Amniotic epithelial cell (primary cell): ENCODE results near the gene KAT6B.
"Not testable (repeated sequence)": the region's sequence is repeated elsewhere in the genome, so short reads cannot be mapped to it uniquely, and the experiment has no call there.

Experiments used
- DNase-seq: peaks from one replicate; pipeline ENCODE4 v3.0.0-alpha.2; 2010; ENCODE audit warnings: low read depth

KAT6B gene

DNA sequence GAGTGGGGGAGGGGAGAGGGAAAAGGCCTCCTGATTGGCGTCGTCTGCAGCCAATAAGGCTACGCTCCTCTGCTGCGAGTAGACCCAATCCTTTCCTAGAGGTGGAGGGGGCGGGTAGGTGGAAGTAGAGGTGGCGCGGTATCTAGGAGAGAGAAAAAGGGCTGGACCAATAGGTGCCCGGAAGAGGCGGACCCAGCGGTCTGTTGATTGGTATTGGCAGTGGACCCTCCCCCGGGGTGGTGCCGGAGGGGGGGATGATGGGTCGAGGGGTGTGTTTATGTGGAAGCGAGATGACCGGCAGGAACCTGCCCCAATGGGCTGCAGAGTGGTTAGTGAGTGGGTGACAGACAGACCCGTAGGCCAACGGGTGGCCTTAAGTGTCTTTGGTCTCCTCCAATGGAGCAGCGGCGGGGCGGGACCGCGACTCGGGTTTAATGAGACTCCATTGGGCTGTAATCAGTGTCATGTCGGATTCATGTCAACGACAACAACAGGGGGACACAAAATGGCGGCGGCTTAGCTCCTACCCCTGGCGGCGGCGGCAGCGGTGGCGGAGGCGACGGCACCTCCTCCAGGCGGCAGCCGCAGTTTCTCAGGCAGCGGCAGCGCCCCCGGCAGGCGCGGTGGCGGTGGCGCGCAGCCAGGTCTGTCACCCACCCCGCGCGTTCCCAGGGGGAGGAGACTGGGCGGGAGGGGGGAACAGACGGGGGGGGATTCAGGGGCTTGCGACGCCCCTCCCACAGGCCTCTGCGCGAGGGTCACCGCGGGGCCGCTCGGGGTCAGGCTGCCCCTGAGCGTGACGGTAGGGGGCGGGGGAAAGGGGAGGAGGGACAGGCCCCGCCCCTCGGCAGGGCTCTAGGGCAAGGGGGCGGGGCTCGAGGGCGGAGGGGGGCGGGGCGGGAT, at the start of gene KAT6B:
KAT6B (plus strand) TSS at position 459 of the 903 bp plus-strand sequence. CDS start 16,258 bp downstream, outside the sequence.
- DNase-seq = peak; percentile 100

DNA sequence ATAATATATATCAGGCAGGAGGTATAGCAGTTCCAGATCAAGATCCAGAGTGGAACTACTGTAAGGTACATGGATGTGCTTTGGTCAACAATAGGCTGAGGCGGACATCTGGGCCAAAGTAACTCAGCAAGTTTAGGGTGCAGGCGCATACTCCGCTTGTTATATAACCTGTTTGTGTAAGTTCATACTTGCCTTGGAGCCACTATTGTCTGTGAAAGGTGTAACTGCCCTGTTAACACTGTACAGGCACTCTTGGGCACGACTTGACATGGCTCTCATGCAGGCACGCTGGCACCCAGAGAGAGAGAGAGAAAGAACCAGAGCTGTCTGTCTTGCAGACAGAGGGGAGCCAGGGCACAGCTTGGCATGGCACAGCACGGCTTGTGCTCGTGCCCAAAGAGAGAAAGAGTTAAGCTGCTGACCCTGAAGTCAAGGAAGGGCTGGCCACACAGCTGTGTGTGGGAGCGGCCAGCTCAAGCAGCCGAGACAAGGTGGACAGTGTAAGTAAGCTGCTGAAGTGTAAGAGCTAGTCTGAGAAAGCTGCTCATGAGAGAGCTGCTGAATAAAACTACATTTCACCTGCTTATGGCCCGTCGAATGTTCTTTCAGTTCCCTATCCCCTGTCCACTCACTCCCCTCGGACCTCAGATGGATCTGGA, 47.8 kb upstream of the KAT6B start:
- no peak for DNase-seq

DNA sequence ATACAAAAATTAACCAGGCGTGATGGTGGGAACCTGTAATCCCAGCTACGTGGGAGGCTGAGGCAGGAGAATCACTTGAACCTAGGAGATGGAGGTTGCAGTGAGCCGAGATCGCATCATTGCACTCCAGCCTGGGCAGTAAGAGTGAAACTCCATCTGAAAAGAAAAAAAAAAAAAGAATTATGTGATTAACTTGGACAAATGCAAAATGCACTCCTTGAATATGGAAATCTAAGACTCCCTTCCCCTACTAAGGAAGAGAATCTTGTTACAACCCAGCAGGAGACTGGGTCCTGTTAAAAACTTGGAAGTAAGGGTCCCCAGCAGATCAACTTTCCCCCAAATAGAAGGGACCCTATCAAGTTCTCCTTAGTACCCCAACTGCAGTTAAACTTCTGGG, 44.5 kb upstream of the KAT6B start:
- not testable (repeated sequence) for DNase-seq

DNA sequence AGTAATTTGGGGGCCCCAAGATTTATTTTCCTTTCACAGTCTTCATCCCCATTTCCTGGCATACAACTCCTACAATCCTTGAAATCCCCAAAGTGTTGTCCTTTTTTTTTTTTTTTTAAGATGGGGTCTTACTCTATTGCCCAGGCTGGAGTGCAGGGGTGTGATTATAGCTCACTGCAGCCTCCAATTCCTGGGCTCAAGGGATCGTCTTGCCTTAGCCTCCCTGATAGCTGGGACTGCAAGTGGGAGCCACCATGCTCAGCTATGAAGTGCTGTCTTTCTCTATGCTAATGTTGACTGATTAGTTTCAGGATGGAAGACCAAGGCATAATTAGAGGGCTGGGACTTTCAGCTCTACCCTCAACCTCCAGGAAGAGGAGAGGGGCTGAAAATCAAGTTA, 41.9 kb upstream of the KAT6B start:
- no peak for DNase-seq

DNA sequence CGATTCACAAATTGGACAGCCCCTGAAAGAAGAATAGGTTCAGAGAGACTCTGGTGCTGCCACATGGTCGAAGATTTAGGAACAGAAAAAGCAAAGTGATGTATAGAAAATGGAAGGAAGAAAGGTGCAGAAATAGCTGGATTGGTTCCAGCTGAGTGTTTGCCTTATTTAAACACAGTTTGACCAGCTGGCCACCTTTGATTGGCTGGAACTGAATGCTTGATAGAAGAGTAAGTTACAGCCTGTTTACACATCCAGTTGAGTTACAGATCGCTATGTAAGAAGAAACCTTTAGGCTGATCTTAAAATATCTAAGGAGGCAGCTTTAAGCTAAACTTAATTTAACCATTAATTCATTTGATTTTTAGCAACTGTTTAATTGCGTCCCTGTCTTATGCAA, 40.3 kb upstream of the KAT6B start:
- no peak for DNase-seq

DNA sequence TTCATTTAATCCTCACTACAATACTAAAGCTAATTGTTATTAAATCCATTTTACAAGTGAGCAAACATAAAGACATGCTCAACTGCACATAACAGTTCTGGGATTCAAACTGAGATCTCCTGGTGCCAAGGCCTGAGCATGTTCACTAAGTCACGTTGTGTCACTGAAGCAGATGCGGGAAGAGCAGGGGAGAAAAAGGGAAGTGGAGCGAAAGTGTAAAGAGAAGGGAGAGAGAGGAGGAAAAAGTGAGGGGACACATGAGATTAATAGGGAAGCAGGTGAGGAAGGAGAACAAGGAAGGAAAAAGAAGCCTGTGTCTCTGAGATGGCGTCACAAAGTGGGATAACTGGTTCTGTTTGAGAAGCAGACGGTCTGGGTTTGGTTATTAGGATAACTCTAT, 38.9 kb upstream of the KAT6B start:
- no peak for DNase-seq

DNA sequence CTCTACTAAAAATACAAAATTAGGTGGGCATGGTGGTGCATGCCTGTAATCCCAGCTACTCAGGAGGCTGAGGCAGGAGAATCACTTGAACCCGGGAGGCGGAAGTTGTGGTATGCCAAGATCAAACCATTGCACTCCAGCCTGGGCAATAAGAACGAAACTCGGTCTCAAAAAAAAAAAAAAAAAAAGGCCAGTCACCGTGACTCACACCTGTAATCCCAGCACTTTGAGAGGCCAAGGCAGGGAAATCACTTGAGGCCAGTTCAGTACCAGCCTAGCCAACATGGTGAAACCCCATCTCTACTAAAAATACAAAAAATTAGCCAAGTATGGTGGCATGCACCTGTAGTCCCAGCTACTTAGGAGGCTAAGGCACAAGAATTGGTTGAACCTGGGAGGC, 34.4 kb upstream of the KAT6B start:
- DNase-seq = not testable (repeated sequence)

DNA sequence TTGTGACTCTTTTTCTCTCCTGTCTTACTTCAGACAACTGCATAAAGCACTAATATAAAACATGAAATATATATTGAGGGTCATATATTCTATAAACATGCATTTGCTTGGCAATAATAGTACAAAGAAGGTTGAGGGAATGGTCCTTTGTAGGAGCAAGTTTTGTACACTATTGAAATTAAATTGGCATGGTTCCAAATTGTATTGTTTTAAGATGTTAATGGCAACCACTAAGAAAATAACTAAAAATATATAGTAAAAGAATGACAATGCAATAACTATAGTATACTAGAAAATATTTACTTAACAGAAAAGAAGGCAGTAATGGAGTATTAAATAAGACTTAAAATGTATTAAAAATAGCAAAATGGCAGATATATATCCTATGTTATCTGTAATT, 33.7 kb upstream of the KAT6B start:
- DNase-seq = no peak

DNA sequence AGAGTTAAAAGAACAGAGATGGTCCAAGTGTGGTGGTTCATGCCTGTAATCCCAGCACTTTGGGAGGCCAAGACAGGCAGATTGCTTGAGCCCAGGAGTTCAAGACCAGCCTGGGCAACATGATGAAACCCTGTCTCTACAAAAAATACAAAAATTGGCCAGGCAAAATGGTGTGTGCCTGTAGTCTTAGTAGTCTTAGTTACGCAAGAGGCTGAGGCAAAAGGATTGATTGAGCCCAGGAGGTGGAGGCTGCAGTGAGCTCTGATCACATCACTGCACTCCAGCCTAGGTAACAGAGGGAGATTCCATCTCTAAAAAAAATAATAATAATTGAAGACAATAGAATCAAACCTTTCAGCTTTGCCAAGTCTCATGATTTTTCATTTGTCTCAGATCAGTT, 33.2 kb upstream of the KAT6B start:
- DNase-seq = not testable (repeated sequence)

DNA sequence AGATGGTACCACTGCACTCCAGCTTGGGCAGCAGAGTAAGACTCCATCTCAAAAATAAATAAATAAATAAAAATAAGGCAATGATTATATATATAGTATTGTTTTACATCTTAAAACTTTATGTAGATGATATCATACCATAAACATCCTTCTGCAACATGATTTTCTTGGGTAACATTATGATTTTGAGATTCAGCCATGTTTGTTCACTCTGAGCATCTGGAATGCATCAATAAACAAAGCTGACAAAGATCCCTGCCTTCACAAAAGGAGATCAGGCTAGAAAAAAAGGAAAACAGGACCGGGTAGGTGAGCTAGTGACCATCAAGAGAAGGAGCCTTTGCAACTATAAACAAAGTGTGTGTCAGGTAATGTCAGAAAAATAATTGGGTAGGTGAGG, 31.9 kb upstream of the KAT6B start:
- DNase-seq = no peak

DNA sequence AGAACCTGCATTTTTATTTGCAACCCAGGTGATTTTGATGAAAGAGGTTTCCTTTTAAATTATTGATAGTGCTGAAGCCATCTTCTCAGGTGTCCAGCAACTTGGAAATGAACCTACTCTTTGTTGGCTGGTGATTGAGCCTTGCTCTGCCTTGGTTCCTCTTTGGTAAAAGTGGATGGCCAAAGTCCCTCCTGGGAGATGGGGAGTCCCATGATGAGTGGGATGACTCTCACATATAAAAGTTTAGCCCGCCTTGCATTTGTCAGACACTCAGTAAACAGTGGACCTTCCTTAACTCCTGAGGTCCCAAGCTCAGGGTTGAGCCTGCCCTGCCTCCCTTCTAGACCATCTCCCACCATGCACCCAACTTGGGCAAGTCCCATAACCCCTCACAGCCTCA, 28.9 kb upstream of the KAT6B start:
- no peak for DNase-seq

DNA sequence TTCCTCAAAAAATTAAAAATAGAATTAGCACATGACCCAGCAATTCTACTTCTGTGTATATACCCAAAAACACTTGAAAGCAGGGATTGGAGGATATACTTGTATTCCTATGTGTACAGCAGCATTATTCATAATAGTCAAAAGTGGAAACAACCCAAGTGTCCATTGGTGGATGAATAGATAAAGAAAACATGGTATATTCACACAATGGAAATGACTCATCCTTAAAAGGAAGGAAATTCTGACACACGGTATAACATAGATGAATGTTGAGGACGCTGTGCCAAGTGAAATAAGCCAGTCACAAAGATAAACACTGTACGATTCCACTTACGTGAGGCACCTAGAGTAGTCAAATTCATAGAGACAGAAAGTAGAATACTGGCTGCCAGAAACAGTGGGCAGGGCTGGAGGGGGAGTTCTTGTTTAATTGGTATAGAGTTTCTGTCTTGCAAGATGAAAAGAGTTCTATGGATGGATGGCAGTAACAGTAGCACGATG, 26.6 kb upstream of the KAT6B start:
- peak; percentile 68 for DNase-seq

DNA sequence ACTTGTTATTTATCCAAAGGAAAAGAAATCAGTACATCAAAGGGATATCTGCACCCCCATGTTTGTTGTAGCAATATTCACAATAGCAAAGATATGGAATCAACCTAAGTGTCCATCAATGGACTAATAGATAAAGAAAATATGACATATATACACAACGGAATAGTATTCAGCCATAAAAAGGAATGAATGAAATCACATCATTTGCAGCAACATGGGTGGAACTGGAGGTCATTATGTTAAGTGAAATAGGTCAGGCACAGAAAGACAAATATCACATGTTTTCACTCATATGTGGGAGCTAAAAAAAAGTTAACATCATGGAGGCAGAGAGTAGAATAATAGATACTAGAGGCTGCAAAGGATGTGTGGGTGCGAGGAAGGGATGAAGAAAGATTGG, 25.0 kb upstream of the KAT6B start:
- DNase-seq = no peak

DNA sequence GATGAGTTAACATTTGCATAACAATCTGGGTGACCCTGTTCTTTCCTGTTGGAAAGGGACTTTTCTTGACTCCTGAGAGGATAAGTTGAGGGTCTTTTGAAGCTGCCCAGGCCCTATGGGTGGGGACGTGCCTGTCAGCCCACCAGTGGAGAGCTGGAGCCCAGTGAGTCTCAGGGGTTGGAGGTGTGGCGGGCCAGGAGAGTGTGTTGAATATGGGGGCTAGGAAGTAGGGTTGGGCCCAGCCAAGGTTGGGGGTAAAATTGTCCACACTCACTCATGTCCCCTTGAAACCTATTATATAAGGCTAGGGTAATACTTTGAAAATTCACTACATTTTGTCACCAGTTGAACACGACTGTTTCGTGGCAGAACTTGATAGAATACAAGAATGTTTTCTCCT, 17.9 kb upstream of the KAT6B start:
- DNase-seq = no peak

DNA sequence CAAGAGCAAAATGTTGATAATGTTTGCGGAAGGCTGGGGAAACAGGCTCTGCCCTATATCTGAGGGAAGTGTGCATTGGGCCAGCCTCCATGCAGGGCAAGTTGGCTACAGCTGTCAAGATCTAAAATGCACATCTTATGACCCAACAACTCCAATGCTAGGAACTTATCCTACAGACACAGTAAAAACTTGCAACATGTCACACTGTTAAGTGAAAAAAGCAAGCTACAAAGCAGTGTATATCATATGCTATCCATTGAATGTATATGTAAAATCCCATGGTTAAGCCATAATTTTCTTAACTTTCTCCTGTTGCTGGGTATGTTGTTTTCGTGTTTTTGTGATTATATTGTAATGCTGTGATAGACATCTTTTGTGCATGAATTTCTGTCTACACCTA, 16.3 kb upstream of the KAT6B start:
- no peak for DNase-seq

DNA sequence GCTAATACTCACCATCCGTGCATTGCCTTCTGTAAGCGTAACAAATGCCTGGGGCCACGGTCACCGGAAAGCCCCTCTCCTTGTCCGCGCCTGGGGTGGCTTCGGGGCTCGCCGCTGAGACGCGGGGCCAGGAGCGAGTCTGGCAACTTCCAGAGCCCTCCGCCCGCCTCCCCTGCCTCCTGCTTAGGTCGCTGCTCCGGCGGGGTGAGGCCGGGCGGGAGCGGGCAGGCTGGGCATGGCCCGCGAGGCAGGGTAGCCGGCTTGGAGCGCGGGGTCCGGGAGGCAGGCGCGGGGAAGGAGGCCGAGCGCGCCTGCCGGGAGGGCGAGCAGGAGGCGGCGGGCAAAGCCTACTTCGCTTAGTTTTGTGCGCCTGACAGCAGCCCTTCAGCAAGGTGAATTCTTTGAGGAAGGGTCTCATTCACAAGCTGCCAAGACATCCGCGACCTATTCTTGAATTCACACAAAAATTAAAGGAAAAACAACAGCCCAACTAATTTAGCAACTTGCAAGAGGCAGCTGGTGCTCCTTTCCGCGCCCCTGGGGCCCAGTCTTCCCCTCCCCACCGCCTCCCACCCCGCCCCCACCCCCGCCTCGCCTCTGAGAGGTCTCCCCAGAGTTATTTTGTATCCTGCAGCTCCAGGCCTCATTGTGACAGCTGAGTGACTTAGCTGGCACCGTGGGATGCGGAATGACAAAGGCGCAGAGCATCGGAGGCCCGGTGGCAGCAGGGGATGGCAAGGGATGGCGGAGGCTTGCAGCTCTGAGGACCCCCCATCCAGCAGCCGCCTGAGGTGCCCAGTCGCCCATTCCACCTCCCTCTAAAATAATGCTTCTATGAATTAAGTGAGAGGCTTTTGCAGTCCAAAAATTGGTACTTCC, 12.8 kb upstream of the KAT6B start:
- DNase-seq = no peak

DNA sequence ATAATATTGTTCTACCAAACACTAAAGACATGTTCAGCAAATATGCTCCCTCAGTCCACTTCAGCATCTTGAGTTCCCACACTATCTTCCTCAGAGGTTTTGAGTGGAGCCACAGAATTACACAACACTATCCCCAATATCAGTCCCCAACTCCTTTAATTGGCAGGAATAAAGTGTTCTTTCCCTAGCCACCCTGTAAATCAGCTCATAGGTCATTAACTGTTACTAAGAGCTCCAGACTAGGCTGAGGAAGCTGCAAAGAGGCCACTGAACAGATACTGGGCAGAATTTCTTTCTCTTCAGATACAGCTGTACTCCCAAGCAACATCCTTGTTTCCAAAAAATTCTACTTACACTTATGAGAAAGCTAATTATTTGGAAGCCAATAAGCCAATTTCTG, 11.6 kb upstream of the KAT6B start:
- DNase-seq = no peak

DNA sequence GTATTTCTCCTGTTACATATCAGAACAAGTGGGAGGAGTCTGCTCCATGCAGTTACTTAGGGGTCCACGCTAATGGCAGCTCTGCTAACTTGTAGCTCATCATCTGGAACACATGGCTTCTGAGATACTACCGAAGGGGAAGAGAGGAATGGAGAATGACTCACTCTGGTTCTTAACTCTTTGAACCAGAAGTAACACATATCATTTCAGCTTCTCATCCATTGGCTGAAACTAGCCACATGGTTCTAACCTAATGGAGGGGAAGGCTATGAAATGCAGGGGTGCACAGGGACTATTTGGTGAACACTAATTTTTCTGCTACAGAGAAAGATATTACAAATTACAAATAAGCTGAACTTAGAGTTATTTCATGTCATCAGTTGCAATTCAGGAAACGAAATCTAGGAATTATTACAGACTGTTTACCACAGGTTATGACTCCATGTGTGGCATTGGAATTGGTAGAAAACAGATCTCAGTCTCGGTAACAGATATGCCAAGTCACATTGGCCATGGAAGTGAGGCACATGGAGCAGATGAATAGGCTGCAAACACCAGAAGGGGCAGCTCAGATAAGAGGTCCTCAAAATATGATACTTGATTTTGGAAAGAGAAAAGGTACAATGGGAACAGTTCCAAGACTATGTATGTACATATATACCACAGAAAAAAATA, 9.4 kb upstream of the KAT6B start:
- peak; percentile 30 for DNase-seq

DNA sequence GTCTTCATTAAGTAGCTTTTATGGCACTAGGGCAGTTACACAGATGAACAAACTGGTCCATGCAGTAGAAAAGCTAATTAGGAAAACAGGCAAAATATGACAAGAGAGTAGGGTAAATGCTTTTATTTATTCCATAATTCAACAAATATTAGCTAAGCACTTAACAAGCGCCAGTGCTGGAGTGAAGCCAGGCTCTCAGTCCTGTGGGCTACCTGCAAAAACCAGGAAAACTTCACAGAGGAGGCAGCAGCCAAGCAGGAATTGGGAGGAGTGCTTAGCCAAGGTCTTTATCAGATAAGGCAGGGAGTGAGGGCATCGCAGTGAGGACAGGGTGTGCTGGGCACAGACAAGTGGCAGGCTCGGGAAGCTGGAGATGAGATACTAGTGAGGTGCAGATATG, 4.9 kb upstream of the KAT6B start:
- no peak for DNase-seq

DNA sequence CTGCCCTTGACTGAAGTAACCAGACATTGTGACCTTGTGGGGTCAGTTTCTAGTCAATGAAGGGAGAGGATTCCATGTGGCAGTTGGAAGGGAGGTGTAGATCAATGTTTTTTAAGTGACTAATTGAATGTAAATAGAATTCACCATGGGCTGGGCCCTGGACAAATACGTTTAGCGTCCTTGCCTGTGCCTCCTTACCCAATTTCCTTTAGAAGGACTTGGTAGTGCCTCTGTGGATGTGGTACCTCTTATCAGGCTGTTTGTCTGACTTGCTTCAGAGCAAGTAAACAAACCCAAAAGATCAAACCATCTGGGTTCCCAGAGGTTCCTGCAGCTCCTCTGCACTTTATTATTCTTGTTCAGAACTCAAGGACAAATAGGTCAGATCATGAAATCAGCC, 4.3 kb upstream of the KAT6B start:
- DNase-seq = no peak

DNA sequence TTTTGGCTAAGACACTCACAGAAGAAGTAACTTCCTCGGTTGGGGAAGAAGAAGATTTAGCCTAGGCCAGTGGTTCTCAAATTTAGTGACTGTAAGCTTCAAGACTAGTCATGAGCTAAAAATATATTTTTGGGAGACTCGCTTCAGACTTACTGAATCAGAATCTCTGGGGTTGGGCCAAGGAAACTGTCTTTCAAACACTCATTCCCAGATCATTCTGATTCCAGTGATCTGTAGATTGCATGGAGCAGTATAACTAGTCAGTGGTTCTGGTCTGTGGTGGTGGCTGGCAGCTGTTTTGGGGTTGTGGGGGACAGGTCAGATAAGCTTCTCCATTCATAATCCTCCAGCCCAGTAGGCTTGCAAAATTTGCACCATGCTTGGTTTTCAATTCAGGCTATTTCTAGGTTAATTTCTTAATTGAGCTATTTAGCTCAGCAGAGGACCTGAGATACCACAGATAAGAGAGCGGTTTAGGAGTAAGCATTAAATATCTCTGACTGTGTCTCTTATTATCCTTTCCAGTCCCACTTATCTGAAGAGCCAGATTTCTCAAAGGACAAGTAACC, 3.8 kb upstream of the KAT6B start:
- DNase-seq = peak; percentile 77
